ENCODE data around the gene MCRIP1.

DNA sequence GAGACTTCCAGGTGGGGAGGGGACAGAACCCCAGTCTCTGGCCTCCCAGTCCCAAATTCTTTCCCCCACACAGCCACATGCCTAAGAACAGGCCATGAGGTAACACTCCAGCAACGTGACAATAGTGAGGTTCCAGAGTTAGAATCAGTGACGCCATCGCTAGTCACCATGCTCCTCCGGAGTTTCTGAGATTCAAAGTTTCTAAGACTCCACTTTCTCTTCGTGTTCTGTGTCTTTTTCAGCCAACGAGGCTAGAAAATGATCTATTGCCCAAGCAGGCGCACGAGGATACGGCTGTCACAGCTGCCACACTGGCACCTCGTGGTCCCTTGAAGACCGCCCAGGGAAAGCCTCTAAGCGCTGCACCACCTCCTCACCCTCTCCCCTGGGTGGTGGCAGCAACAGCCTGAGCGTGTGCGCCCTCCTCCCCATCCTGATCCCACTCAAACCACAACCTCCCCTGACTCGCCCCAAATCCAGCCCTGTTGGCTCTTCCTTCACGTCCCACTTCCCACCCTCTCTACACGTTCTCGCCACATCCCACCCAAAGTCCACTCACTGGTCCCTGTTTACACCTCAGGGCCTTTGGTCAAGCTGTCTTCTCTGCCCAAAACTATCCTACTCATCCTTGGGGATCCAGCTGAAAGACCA lies 1.0 kb downstream of the MCRIP1 start:
- no peak for TF ChIP-seq POLR2A (IDR thresholded peaks at IDR 0.05; ENCODE audit: low read depth, low read length)
- TF ChIP-seq POLR2AphosphoS5 (IDR thresholded peaks at IDR 0.05; ENCODE audit: low read depth, low read length): no peak
- TF ChIP-seq TAF1 (IDR thresholded peaks at IDR 0.05; ENCODE audit: borderline replicate concordance, low read depth, low read length): no peak

Data from GM12892 (cell line).